GM19463 (cell line): ENCODE results near the gene CTDSP2.
A peak's percentile ranks its signal among the peaks of the same experiment; 100 is the strongest.
"Not testable (repeated sequence)": the region's sequence is repeated elsewhere in the genome, so short reads cannot be mapped to it uniquely, and the experiment has no call there.

Source experiments
- ATAC-seq: cut with Tn5 transposase; IDR thresholded peaks from one replicate; pipeline ENCODE4 v1.9.1; 2021; ENCODE audit warnings: mild to moderate bottlenecking, moderate library complexity; ENCODE audit not compliant: unreplicated experiment

The CTDSP2 gene

GRCh38 chr12:57882575-57882974, 36.0 kb upstream of the CTDSP2 start:
- ATAC-seq = no peak

DNA sequence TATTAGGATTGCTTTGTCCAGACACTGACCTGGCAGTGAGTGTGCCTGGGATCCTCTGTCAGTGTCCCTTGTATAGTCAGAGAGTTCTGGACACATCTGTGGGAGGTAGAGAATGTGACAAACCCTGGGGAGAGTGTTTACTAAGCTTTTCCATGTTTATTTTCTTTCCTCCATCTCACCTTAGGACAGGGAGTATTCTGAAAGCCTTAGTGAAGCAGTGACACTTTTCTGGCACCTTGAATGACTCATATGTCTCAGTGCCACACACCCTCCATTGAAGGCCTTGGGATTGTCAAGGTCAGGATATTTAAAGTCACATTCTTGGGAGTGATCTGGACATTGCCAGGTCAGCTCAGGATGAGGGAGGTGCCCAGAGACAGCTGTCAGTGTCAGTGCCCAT, 34.9 kb upstream of the CTDSP2 start:
- no peak for ATAC-seq

GRCh38 chr12:57881035-57881434, 34.5 kb upstream of the CTDSP2 start:
- ATAC-seq = not testable (repeated sequence)

DNA sequence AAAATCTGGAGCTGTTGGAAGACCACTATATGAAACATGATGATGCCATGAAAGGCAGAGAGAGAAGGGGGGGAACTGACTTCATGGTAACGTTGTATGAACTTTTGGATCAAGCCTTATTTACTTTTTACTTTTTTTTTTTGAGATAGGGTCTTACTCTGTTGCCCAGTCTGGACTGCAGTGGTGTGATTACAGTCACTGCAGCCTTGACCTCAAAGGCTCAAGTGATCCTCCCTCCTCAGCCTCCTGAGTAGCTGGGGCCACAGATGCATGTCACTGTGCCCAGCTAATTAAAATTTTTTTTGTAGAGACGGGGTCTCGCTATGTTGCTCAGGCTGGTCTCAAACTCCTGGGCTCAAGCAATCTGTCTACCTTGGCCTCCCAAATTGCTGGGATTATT, 31.3 kb upstream of the CTDSP2 start:
- ATAC-seq = no peak

GRCh38 chr12:57875753-57876547, 29.4 kb upstream of the CTDSP2 start:
- ATAC-seq = no peak

DNA sequence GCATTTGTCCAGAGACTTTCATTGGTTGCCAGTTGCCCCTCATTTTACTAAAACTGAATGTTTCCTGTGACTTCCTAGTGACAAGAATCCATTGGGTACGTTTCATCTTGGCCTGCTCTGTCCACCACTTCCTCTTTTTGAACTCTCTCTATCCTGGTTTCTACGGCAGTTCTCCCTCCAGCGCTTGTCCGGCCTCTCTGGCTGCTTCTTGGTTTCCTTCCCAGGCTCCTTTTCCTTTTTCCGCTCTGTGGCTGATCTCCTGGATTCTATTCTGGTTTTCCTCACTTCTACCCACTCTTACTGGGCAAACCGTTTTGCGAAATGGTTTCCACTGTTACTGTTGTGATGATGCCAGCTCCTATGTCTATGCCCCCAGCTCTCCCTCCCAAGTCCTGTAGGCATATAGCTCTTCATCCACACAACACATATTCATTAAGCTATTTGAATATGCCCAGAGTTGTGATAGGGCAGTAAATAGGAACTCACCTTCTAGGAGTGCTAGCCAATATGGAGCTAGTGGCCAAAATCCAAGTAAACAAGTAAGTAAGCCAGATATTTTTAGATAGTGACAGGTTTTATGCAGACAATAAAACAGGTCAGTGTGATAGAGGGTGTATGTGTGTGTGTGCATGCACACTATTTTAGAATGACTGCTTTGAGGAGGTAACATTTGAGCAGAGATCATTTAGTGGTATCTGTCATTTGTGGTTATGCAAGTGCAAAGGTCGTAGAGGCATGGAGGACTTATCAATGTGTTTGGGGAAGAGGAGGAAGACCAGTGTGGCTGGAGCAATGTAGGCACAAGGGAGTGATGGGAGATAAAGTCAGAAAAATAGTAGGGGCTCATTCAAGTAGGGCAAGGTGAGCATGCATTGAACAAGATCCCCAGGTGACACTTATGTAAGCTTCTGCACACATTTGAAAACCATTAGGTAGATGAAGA, 27.9 kb upstream of the CTDSP2 start:
- ATAC-seq = no peak

- ATAC-seq = no peak
Observed at GRCh38 chr12:57872362-57872761, 25.8 kb upstream of the CTDSP2 start.

DNA sequence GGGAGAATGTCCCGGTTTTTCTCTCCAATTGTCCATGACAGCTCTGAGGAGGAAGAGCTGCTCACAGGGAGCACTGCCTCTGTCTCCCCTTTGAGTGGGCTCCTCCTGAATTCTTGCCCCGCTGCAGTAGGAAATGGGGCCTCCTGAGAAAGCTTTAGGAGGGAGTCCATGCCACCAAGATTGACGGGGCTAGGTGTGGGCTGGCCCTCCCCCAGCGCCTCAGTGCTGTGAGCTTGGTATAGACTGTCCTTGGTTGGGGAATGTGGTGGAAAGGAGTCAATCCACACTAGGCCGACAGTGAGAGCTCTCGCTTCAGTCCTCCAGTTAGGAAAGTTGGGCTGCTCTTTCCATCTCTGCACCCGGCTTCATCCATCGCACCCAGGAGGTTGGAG, 23.4 kb upstream of the CTDSP2 start:
- no peak for ATAC-seq

GRCh38 chr12:57869298-57869926, 22.9 kb upstream of the CTDSP2 start:
- no peak for ATAC-seq

GRCh38 chr12:57868851-57869268, 22.3 kb upstream of the CTDSP2 start:
- no peak for ATAC-seq

- no peak for ATAC-seq
Observed at GRCh38 chr12:57868221-57868620, 21.7 kb upstream of the CTDSP2 start.

DNA sequence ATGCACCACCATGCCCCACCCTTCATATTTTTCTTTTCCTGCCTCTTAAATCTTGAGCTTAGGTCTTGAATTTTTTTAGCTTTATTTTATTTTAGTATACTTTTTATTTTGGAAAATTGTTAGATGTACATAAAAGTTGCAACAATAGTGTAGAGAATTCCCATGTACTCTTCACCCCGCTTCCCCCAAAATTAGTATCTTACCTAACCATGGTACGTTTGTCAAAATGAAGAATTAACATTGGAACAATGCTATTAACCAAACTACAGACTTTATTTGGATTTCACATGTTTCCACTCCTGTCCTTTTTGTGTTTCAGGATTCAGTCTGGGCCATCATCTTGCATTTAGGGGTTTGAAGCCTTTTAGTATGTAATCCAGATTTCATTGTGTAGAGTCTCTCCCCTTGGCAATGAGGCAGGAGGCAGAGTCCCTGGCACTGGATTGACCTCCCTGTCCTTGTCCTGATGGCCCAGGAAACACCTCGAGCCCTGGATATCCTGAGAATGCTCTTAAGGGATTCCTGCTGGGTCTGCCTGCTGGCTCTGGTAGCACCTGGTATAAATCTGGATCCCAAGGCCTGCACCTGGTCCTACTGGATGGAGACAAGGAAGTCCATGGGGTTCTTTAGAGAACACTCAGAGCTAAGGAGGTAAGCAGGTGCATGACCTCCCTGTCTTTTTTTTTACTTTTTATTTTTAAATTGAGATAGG, 19.9 kb upstream of the CTDSP2 start:
- no peak for ATAC-seq

GRCh38 chr12:57865084-57865751, 18.7 kb upstream of the CTDSP2 start:
- peak; percentile 75 for ATAC-seq

GRCh38 chr12:57864442-57865083, 18.0 kb upstream of the CTDSP2 start:
- no peak for ATAC-seq

- ATAC-seq = no peak
Observed at GRCh38 chr12:57863676-57864075, 17.1 kb upstream of the CTDSP2 start.

GRCh38 chr12:57861967-57862366, 15.4 kb upstream of the CTDSP2 start:
- no peak for ATAC-seq

- not testable (repeated sequence) for ATAC-seq
Observed at GRCh38 chr12:57860883-57861282, 14.4 kb upstream of the CTDSP2 start.

GRCh38 chr12:57859121-57859520, 12.6 kb upstream of the CTDSP2 start:
- no peak for ATAC-seq

DNA sequence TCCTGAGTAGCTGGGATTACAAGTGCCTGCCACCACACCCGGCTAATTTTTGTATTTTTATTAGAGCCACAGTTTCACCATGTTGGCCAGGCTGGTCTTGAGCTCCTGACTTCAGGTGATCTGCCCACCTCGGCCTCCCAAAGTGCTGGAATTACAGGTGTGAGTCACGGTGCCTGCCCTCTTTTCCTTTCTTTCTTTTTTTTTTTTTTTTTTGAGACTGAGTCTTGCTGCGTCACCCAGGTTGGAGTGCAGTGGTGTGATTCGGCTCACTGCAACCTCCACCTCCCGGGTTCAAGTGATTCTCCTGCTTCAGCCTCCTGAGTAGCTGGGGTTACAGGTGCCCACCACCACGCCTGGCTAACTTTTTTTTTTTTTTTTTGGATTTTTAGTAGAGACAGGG, 11.6 kb upstream of the CTDSP2 start:
- ATAC-seq = not testable (repeated sequence)

GRCh38 chr12:57854965-57855364, 8.4 kb upstream of the CTDSP2 start:
- no peak for ATAC-seq
